HCT116 (cell line): ENCODE measurements around the gene HYOU1. TPM values are rescaled to one million over a fixed set of nuclear protein-coding genes. Genes with fewer than 3 reads are reported as not detected.

Experiments
- ATAC-seq: fragments of 200-7000 bp; cut with Tn5 transposase; 2 replicates; pipeline ENCODE4 v1.9.1; 2020; ENCODE audit warnings: mild to moderate bottlenecking, moderate library complexity
- BruUV-seq: library from RNA; stranded (reverse); fragments of 400-500 nt; replicated peaks from 2 replicates; lab custom pipeline; 2021; lab: Mats Ljungman, UMichigan
- CTCF ChIA-PET: fragments of 300-600 bp; sonication (Branson Sonifier 250); formaldehyde crosslinking; loops from one replicate; lab custom pipeline; 2021; ENCODE audit warnings: antibody characterized with exemption; lab: Charles Lee
- POLR2A ChIA-PET: fragments of 300-600, 350-600 bp; sonication (Branson Sonifier 250); formaldehyde crosslinking; loops from one replicate; lab custom pipeline; 2021; ENCODE audit warnings: antibody characterized with exemption; lab: Charles Lee
- RAD21 ChIA-PET, 2 experiments: fragments of 300-600 bp; sonication (Branson Sonifier 250); formaldehyde crosslinking; loops; one replicate each; lab custom pipeline; 2023; ENCODE audit warnings: low total read pairs in 2 of 2; ENCODE audit not compliant: uncharacterized antibody in 2 of 2, unreplicated experiment in 2 of 2, low non-redundant PET in 1 of 2; lab: Charles Lee
- DNase-seq: peaks from one replicate; pipeline ENCODE4 v3.0.0-alpha.2; 2010; ENCODE audit warnings: low read depth, low spot score
- H2AFZ ChIP-seq: fragments of 200-600 bp; shearing (Covaris generic), sonication (generic); 2 replicates; pipeline ENCODE4 v1.6.1; 2017; ENCODE audit warnings: low read depth, mixed run types, mixed read lengths, antibody characterized with exemption, low read length; ENCODE audit not compliant: poor library complexity, severe bottlenecking
- H3K27ac ChIP-seq: 2 replicates; pipeline ENCODE4 v1.5.1; 2012; ENCODE audit warnings: low read depth, low read length
- H3K27me3 ChIP-seq: fragments of 200-600 bp; sonication (generic); 2 replicates; pipeline ENCODE4 v1.6.1; 2016; ENCODE audit warnings: mixed run types, low read length, mixed read lengths; ENCODE audit not compliant: insufficient read depth
- H3K36me3 ChIP-seq, 2 experiments: fragments of 200-500 bp in 1 of 2; fragments of 200-600 bp in 1 of 2; sonication (Bioruptor generic) in 1 of 2; sonication (generic) in 1 of 2; 2 replicates each; pipeline versions ENCODE4 v1.5.1 to v1.6.1; 2014 to 2016; ENCODE audit warnings: low read length in 2 of 2, inconsistent platforms in 1 of 2, mixed read lengths in 1 of 2, mixed run types in 1 of 2; ENCODE audit not compliant: insufficient read depth in 2 of 2, control insufficient read depth in 1 of 2
- H3K4me1 ChIP-seq, 2 experiments: fragments of 200-600 bp in 1 of 2; sonication (generic) in 1 of 2; 2 replicates each; pipeline versions ENCODE4 v1.5.1 to v1.6.1; 2012 to 2017; ENCODE audit warnings: low read length in 2 of 2, inconsistent platforms in 1 of 2, mild to moderate bottlenecking in 1 of 2, mixed read lengths in 1 of 2, mixed run types in 1 of 2, moderate library complexity in 1 of 2; ENCODE audit not compliant: insufficient read depth in 2 of 2, control insufficient read depth in 1 of 2
- H3K4me2 ChIP-seq: fragments of 200-600 bp; sonication (generic); 2 replicates; pipeline ENCODE4 v1.6.1; 2017; ENCODE audit warnings: mixed run types, low read length, mixed read lengths
- H3K4me3 ChIP-seq, 2 experiments: fragments of 200-600 bp in 1 of 2; sonication (generic) in 1 of 2; replicated peaks in 1 of 2; 2 replicates each; pipeline ENCODE4 v1.5.1; 2011 to 2016; ENCODE audit warnings: low read length in 2 of 2, control low read depth in 1 of 2, low read depth in 1 of 2, mild to moderate bottlenecking in 1 of 2, mixed read lengths in 1 of 2, mixed run types in 1 of 2
- H3K79me2 ChIP-seq: fragments of 200-600 bp; sonication (generic); 2 replicates; pipeline ENCODE4 v1.6.1; 2017; ENCODE audit warnings: mild to moderate bottlenecking, mixed run types, low read length, moderate library complexity, mixed read lengths; ENCODE audit not compliant: insufficient read depth
- H3K9ac ChIP-seq: fragments of 200-600 bp; sonication (generic); 2 replicates; pipeline ENCODE4 v1.6.1; 2016; ENCODE audit warnings: low read length, mixed read lengths
- H3K9me2 ChIP-seq: fragments of 200-600 bp; sonication (generic), shearing (Covaris generic); 2 replicates; pipeline ENCODE4 v1.6.1; 2017; ENCODE audit warnings: mixed run types, mild to moderate bottlenecking, moderate library complexity; ENCODE audit not compliant: insufficient read depth
- H3K9me3 ChIP-seq, 2 experiments: fragments of 200-500 bp in 1 of 2; fragments of 200-600 bp in 1 of 2; sonication (Bioruptor generic) in 1 of 2; sonication (generic) in 1 of 2; 2 replicates each; pipeline ENCODE4 v1.6.1; 2014 to 2017; ENCODE audit warnings: low read length in 2 of 2, mixed read lengths in 2 of 2, inconsistent platforms in 1 of 2, low read depth in 1 of 2, mild to moderate bottlenecking in 1 of 2, mixed run types in 1 of 2, moderate library complexity in 1 of 2; ENCODE audit not compliant: control insufficient read depth in 1 of 2, insufficient read depth in 1 of 2
- H4K20me1 ChIP-seq: fragments of 200-600 bp; sonication (generic), shearing (Covaris generic); 2 replicates; pipeline ENCODE4 v1.6.1; 2017; ENCODE audit warnings: mixed run types, mild to moderate bottlenecking, moderate library complexity; ENCODE audit not compliant: insufficient read depth
- POLR2AphosphoS5 ChIP-seq: IDR thresholded peaks from 2 replicates; pipeline ENCODE4 v1.6.1; 2011; ENCODE audit warnings: mild to moderate bottlenecking, low read depth, low read length, moderate library complexity
- YY1 ChIP-seq: IDR thresholded peaks from 2 replicates; pipeline ENCODE4 v1.6.1; 2011; ENCODE audit warnings: low read length, low read depth, moderate library complexity, mild to moderate bottlenecking; ENCODE audit not compliant: insufficient replicate concordance; ENCODE audit errors: extremely low read depth
- ZFX ChIP-seq: fragments of 450-650 bp; IDR thresholded peaks from 2 replicates; pipeline ENCODE4 v1.6.1; 2017
- intact Hi-C: fragments of 100-400 bp; cut with micrococcal nuclease; formaldehyde crosslinking; loops from 2 replicates; pipeline ENCODE4 v1.10.0; 2022
- total RNA-seq: library from RNA; stranded (reverse); gene quantifications from one replicate; pipeline ENCODE4 v1.2.1, GENCODE V29; 2021; ENCODE audit not compliant: unreplicated experiment
- TF ChIP-seq, protein P1 (sequence below): IDR thresholded peaks from 2 replicates; pipeline ENCODE4 v1.6.1; 2012

Gene HYOU1
- total RNA-seq, 1 experiment from 2014 or later = 181 TPM

DNA sequence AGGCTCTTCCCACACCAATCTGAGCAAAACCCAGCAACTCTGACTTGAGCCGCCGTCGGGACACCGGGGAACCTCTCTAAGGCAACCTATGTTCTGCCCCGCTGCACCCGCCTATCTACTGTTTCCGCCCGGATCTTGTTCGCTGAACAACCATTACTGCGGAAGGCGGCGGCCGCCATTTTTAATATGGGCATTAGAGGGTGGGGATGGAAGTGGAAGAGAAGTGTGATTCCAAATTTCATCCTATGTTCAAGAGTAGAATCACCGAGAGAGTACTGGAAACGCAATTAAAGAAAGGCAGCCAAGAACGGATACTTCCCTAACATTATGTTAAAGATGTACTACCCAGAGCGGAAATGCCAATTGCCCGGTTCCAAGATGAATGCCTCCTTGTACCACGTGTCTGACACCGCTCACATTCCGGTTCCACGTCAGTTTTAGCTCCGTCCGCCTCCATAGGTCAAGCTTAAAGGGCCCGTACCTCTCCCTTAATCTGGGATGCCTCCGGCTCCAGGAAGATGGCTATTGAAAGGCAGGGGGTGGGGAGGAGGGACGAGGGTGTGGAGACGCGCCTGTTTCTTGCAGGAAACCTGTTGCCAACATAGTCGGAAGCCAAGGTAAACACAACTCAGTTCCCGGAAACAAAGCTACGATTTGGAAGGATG lies 44.9 kb upstream of the HYOU1 start, which contains the start of gene DPAGT1:
Gene DPAGT1, minus strand, starts transcription at position 95 of the 665 bp plus-strand sequence. CDS start 198 bp downstream, outside the sequence.
- RAD21 ChIA-PET = interaction anchor here in 1 of 2 experiments (0.5 to 1.0 kb wide), 3 partner anchors 17 to 224 kb away, joined by 4 to 7 read pairs (median 4); partner anchors contain the start of gene HINFP
- ATAC-seq (peak; percentile 80), DNase-seq (peak; percentile 98)
- H3K27me3 ChIP-seq = no peaks in the 10 kb centered on the region
- H3K9ac ChIP-seq = peak within 1 kb of the TSS; percentile 81
- H3K4me2 ChIP-seq = peak within 1 kb of the TSS; percentile 89
- H3K9me2 ChIP-seq = no peaks in the 10 kb centered on the region
- intact Hi-C loops = loop anchor here (2.0 to 10.0 kb wide), 7 partner anchors 67 to 370 kb away; partner anchors contain the start of genes NLRX1, RPS25, TRAPPC4 and USP2
- POLR2A ChIA-PET = interaction anchor here (0.7 to 1.9 kb wide), 14 partner anchors 9 to 1081 kb away, joined by 3 to 20 read pairs (median 3); partner anchors contain the start of genes HINFP, HMBS, NLRX1 and RPS25
- H3K4me3 ChIP-seq = peak within 1 kb of the TSS; percentile 58 to 78
- H2AFZ ChIP-seq = peak within 1 kb of the TSS; percentile 87
- no TSS peak for BruUV-seq
- peaks cover 33 to 42% of the 10 kb centered on the region in 2 experiments for H3K4me1 ChIP-seq
- TF ChIP-seq ZFX (peak; percentile 42; the same call in 1 of the 2 replicates), POLR2AphosphoS5 (peak; percentile 46), YY1 (peak; percentile 97)
- TF ChIP-seq, protein P1, sequence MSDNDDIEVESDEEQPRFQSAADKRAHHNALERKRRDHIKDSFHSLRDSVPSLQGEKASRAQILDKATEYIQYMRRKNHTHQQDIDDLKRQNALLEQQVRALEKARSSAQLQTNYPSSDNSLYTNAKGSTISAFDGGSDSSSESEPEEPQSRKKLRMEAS = no peak
- peaks cover 6 to 20% of the 10 kb centered on the region in 2 experiments; a peak in 3 of 4 replicates for H3K36me3 ChIP-seq
- H3K9me3 ChIP-seq = no peaks in the 10 kb centered on the region
- peak within 1 kb of the TSS; percentile 96 for H3K27ac ChIP-seq
- no peaks in the 10 kb centered on the region for H4K20me1 ChIP-seq
- peaks cover 32% of the 10 kb centered on the region for H3K79me2 ChIP-seq
- CTCF ChIA-PET = interaction anchor here (0.6 to 1.8 kb wide), 13 partner anchors 11 to 272 kb away, joined by 3 to 6 read pairs (median 4); partner anchors contain the start of genes CBL and VPS11
